Posterior vena cava (tissue), 2 donors: ENCODE data around the gene HEATR5A. TPM values are rescaled to one million over a fixed set of nuclear protein-coding genes. Genes with fewer than 3 reads are reported as not detected.

Source experiments
- DNase-seq: peaks from one replicate; pipeline ENCODE4 v3.0.0-alpha.2; 2020; ENCODE audit warnings: low spot score
- intact Hi-C, 2 donors: fragments of 100-400 bp; cut with DNase I; formaldehyde crosslinking; loops; one replicate each; pipeline versions ENCODE4 v1.14.1 to v1.14.2; 2022 to 2023
- total RNA-seq, 2 donors: library from RNA; stranded (reverse); fragmentation: NEBNext Ultra II Directional; extraction: Animal tissue kit (Norgen Biotek cat#: 25700); gene quantifications; one replicate each; pipeline ENCODE4 v1.2.1, GENCODE V29; 2021
- donor health status: DM: yes; HTN: yes; CAD: no.
- donor health status: DM: yes; HTN: yes; CAD: no.

Gene HEATR5A
- total RNA-seq, 2 donors from 2014 or later, result 44.6 to 48.1 TPM

- intact Hi-C loops, result no loop called here
- no peak for DNase-seq
These were observed 10.4 kb upstream of the HEATR5A start for GRCh38 chr14:31430634-31431264.

GRCh38 chr14:31429791-31430190, 9.4 kb upstream of the HEATR5A start:
- no peak for DNase-seq
- intact Hi-C loops, result no loop called here

- intact Hi-C loops, result no loop called here
- DNase-seq, result no peak
These were observed 7.7 kb upstream of the HEATR5A start for GRCh38 chr14:31428011-31428410.

GRCh38 chr14:31426663-31427062, 6.3 kb upstream of the HEATR5A start:
- DNase-seq, result no peak
- intact Hi-C loops, result no loop called here

- DNase-seq, result no peak
- intact Hi-C loops, result no loop called here
These were observed 5.6 kb upstream of the HEATR5A start for GRCh38 chr14:31425905-31426304.

GRCh38 chr14:31421200-31421599, 850 bp upstream of the HEATR5A start:
- DNase-seq, result no peak
- intact Hi-C loops, result no loop called here

GRCh38 chr14:31419967-31420318, 407 bp downstream of the HEATR5A start:
- intact Hi-C loops, result no loop called here
- peak; percentile 90 for DNase-seq

- intact Hi-C loops, result no loop called here
- DNase-seq, result no peak
These were observed 977 bp downstream of the HEATR5A start for GRCh38 chr14:31419179-31419966.

GRCh38 chr14:31418440-31418839, 1.9 kb downstream of the HEATR5A start:
- intact Hi-C loops, result no loop called here
- no peak for DNase-seq

- intact Hi-C loops, result no loop called here
- DNase-seq, result no peak
These were observed 6.0 kb downstream of the HEATR5A start for GRCh38 chr14:31414190-31414833.

- DNase-seq, result no peak
- intact Hi-C loops, result no loop called here
These were observed 9.1 kb downstream of the HEATR5A start for GRCh38 chr14:31411218-31411727.

GRCh38 chr14:31410048-31410650, 10.2 kb downstream of the HEATR5A start:
- DNase-seq, result no peak
- intact Hi-C loops, result no loop called here

GRCh38 chr14:31408421-31408820, 11.9 kb downstream of the HEATR5A start:
- DNase-seq, result no peak
- intact Hi-C loops, result loop anchor here in 1 of 2 donors (2.0 kb wide), 1 partner anchor 48 kb away; no protein-coding TSS in a partner anchor

- no peak for DNase-seq
- intact Hi-C loops, result no loop called here
These were observed 14.6 kb downstream of the HEATR5A start for GRCh38 chr14:31405599-31406232.

- no peak for DNase-seq
- intact Hi-C loops, result no loop called here
These were observed 15.2 kb downstream of the HEATR5A start for GRCh38 chr14:31405106-31405505.

GRCh38 chr14:31403707-31404106, 16.6 kb downstream of the HEATR5A start:
- intact Hi-C loops, result no loop called here
- DNase-seq, result no peak

GRCh38 chr14:31402764-31403439, 17.4 kb downstream of the HEATR5A start:
- no peak for DNase-seq
- intact Hi-C loops, result no loop called here

- intact Hi-C loops, result no loop called here
- no peak for DNase-seq
These were observed 18.9 kb downstream of the HEATR5A start for GRCh38 chr14:31401369-31401932.
